Measurements from ENCODE around the gene RARB. TPM values are rescaled to one million over a fixed set of nuclear protein-coding genes. Genes with fewer than 3 reads are reported as not detected.

RARB gene
- total and polyA plus RNA-seq, 2 experiments from 2014 or later = 0.14 to 0.42 TPM

- TF ChIP-seq ETS1 (IDR thresholded peaks at IDR 0.05) (no peak), CTCF (conservative IDR thresholded peaks at IDR 0.05; ENCODE audit: low read depth in 2 of 2) (no peak), EZH2 (IDR thresholded peaks at IDR 0.05; ENCODE audit: low read depth, unreplicated experiment) (no peak), STAT1 (IDR thresholded peaks at IDR 0.05; ENCODE audit: unreplicated experiment) (no peak), ZNF331 (CRISPR knock-in tag; IDR thresholded peaks at IDR 0.05; ENCODE audit: low read depth) (no peak), EZH2phosphoT487 (IDR thresholded peaks at IDR 0.05; ENCODE audit: unreplicated experiment) (no peak), REST (IDR thresholded peaks at IDR 0.05; ENCODE audit: unreplicated experiment) (no peak), ZNF114 (CRISPR knock-in tag; IDR thresholded peaks at IDR 0.05) (no peak), CREB1 (CRISPR knock-in tag; IDR thresholded peaks at IDR 0.05; ENCODE audit: low read depth) (no peak)
These were observed 23.5 kb upstream of the RARB start (continued) for GRCh38 chr3:25404569-25404968.

- H3K79me2 ChIP-seq (replicated peaks; ENCODE audit: insufficient read depth) = no peaks in the 10 kb centered on the region
- no peaks in the 10 kb centered on the region for H3F3A ChIP-seq (replicated peaks; ENCODE audit: low read depth)
- DNase-seq (ENCODE audit: low spot score) (no peak), ATAC-seq (no peak)
- no peak overlapping the region for H3K4me3 ChIP-seq
- Mint-ChIP-seq H3K9me3 (no peaks in the 10 kb centered on the region), H3K27me3 (ENCODE audit: insufficient read depth, low read depth, poor library complexity) (no peaks in the 10 kb centered on the region), H3K4me1 (no peaks in the 10 kb centered on the region), H3K27ac (no peak overlapping the region), H3K4me3 (no peak overlapping the region), H3K36me3 (ENCODE audit: low read depth) (no peaks in the 10 kb centered on the region)
- H3K27ac ChIP-seq (ENCODE audit: low read depth) = no peak overlapping the region
- no peaks in the 10 kb centered on the region for H3K27me3 ChIP-seq (ENCODE audit: insufficient read depth)
- no peaks in the 10 kb centered on the region for H3K36me3 ChIP-seq (ENCODE audit: insufficient read depth)
- H3K4me2 ChIP-seq = no peak overlapping the region
- H3K4me1 ChIP-seq (ENCODE audit: insufficient read depth) = no peaks in the 10 kb centered on the region
- no peaks in the 10 kb centered on the region for H3K9me2 ChIP-seq (ENCODE audit: insufficient read depth)
- H2AFZ ChIP-seq = no peak overlapping the region
- H4K20me1 ChIP-seq (replicated peaks; ENCODE audit: insufficient read depth) = no peaks in the 10 kb centered on the region
- TF ChIP-seq ZNF462 (CRISPR knock-in tag; IDR thresholded peaks at IDR 0.05) (no peak), STAT1 (IDR thresholded peaks at IDR 0.05; ENCODE audit: unreplicated experiment) (no peak), POLR2AphosphoS5 (IDR thresholded peaks at IDR 0.05; ENCODE audit: low read depth) (no peak), ZNF114 (CRISPR knock-in tag; IDR thresholded peaks at IDR 0.05) (no peak), EZH2 (IDR thresholded peaks at IDR 0.05; ENCODE audit: low read depth, unreplicated experiment) (no peak), ZNF331 (CRISPR knock-in tag; IDR thresholded peaks at IDR 0.05; ENCODE audit: low read depth) (no peak), JUNB (IDR thresholded peaks at IDR 0.05; ENCODE audit: unreplicated experiment) (no peak)
These were observed 22.7 kb upstream of the RARB start for GRCh38 chr3:25405335-25405734.

Measured in GM23338 (cell line).